ENCODE results near the gene STH. TPM values are rescaled to one million over a fixed set of nuclear protein-coding genes. Genes with fewer than 3 reads are reported as not detected.
A peak's percentile ranks its signal among the peaks of the same experiment; 100 is the strongest.
"Not testable (repeated sequence)": the region's sequence is repeated elsewhere in the genome, so short reads cannot be mapped to it uniquely, and the experiment has no call there.

The STH gene
- total RNA-seq, 2 experiments from 2014 or later = not detected

DNA sequence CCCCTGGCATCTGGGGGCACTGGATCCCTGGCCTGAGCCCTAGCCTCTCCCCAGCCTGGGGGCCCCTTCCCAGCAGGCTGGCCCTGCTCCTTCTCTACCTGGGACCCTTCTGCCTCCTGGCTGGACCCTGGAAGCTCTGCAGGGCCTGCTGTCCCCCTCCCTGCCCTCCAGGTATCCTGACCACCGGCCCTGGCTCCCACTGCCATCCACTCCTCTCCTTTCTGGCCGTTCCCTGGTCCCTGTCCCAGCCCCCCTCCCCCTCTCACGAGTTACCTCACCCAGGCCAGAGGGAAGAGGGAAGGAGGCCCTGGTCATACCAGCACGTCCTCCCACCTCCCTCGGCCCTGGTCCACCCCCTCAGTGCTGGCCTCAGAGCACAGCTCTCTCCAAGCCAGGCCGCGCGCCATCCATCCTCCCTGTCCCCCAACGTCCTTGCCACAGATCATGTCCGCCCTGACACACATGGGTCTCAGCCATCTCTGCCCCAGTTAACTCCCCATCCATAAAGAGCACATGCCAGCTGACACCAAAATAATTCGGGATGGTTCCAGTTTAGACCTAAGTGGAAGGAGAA lies 13.5 kb downstream of the STH start:
- Mint-ChIP-seq H3K36me3 (ENCODE audit: low read depth) (no peaks in the 10 kb centered on the region), H3K27ac (no peak overlapping the region), H3K4me1 (ENCODE audit: low read depth) (no peaks in the 10 kb centered on the region), H3K9me3 (ENCODE audit: insufficient read depth) (no peaks in the 10 kb centered on the region), H3K4me3 (no peak overlapping the region), H3K27me3 (ENCODE audit: low read depth) (peaks cover 2% of the 10 kb centered on the region)
- CTCF ChIA-PET = interaction anchor here (1.7 kb wide), 1 partner anchor 10 kb away, joined by 10 read pairs; no protein-coding TSS in a partner anchor
- ATAC-seq (no peak), DNase-seq (no peak)
- POLR2A ChIA-PET = no interaction called here

DNA sequence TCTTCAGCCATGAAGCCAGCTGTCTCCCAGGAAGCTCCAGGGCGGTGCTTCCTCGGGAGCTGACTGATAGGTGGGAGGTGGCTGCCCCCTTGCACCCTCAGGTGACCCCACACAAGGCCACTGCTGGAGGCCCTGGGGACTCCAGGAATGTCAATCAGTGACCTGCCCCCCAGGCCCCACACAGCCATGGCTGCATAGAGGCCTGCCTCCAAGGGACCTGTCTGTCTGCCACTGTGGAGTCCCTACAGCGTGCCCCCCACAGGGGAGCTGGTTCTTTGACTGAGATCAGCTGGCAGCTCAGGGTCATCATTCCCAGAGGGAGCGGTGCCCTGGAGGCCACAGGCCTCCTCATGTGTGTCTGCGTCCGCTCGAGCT lies 14.1 kb downstream of the STH start:
- POLR2A ChIA-PET = no interaction called here
- DNase-seq (no peak), ATAC-seq (no peak)
- H3K4me1 Mint-ChIP-seq (ENCODE audit: low read depth) = no peaks in the 10 kb centered on the region
- H3K4me3 Mint-ChIP-seq = no peak overlapping the region
- no peak overlapping the region for H3K27ac Mint-ChIP-seq
- no peaks in the 10 kb centered on the region for H3K36me3 Mint-ChIP-seq (ENCODE audit: low read depth)
- H3K9me3 Mint-ChIP-seq (ENCODE audit: insufficient read depth) = no peaks in the 10 kb centered on the region
- H3K27me3 Mint-ChIP-seq (ENCODE audit: low read depth) = no peaks in the 10 kb centered on the region
- CTCF ChIA-PET = interaction anchor here (1.7 kb wide), 1 partner anchor 10 kb away, joined by 10 read pairs; no protein-coding TSS in a partner anchor

DNA sequence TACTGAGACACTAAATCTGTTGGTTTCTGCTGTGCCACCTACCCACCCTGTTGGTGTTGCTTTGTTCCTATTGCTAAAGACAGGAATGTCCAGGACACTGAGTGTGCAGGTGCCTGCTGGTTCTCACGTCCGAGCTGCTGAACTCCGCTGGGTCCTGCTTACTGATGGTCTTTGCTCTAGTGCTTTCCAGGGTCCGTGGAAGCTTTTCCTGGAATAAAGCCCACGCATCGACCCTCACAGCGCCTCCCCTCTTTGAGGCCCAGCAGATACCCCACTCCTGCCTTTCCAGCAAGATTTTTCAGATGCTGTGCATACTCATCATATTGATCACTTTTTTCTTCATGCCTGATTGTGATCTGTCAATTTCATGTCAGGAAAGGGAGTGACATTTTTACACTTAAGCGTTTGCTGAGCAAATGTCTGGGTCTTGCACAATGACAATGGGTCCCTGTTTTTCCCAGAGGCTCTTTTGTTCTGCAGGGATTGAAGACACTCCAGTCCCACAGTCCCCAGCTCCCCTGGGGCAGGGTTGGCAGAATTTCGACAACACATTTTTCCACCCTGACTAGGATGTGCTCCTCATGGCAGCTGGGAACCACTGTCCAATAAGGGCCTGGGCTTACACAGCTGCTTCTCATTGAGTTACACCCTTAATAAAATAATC lies 14.6 kb downstream of the STH start:
- POLR2A ChIA-PET = no interaction called here
- H3K27ac Mint-ChIP-seq = no peak overlapping the region

DNA sequence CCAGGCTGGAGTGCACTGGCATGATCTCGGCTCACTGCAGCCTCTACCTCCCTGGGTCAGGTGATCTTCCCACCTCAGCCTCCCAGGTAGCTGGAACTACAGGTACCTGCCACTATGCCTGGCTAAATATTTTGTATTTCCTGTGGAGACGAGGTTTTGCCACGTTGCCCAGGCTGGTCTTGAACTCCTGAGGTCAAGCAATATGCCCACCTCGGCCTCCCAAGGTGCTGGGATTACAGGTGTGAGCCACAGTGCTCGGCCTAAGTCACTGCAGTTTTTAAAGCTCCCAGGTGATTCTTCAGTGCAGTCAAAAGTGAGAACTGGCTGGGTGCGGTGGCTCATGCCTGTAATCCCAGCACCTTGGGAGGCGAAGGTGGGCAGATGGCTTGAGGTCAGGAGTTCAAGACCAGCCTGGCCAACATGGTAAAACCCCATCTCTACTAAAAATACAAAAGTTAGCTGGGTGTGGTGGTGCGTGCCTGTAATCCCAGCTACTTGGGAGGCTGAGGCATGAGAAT lies 20.4 kb downstream of the STH start:
- not testable (repeated sequence) for ATAC-seq

More for the DNA sequence above, 14.6 kb downstream of the STH start:
- CTCF ChIA-PET = interaction anchor here (1.7 kb wide), 1 partner anchor 11 kb away, joined by 10 read pairs; no protein-coding TSS in a partner anchor
- DNase-seq = no peak
- no peak for ATAC-seq
- Mint-ChIP-seq H3K4me1 (ENCODE audit: low read depth) (no peaks in the 10 kb centered on the region), H3K4me3 (no peak overlapping the region), H3K9me3 (ENCODE audit: insufficient read depth) (no peaks in the 10 kb centered on the region), H3K27me3 (ENCODE audit: low read depth) (no peaks in the 10 kb centered on the region), H3K36me3 (ENCODE audit: low read depth) (no peaks in the 10 kb centered on the region)

DNA sequence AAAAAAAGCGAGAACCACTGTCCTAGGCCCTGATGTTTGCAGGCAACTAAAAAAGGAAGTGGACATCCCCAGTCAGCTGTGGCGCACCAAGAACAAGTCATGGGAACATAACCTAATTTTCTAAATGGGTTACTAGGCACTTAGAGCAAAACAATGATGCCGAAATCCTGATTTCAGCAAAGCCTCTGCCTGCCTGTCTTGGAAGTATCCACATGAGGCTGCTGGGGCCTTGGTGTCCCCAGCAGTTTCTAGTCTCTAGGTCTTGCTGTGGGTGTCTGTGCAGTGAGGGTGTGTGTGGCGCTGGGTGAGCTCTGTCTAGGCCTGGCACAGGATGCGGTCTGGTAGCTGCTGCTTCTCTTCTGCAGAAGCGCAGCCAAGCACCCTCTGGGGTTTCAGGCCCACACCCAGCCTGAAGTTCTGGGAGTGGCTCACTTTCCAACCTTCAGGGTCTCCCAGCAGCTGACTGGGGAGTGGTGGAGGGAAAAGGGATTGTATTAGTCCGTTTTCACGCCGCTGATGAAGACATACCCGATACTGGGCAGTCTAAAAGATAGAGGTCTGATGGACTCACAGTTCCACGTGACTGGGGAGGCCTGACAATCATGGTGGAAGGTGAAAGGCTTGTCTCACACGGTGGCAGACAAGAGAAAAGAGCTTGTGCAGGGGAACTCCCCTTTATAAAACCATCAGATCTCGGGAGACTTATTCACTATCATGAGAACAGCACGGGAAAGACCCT lies 21.1 kb downstream of the STH start:
- Mint-ChIP-seq H3K4me1 (ENCODE audit: low read depth) (peaks cover 12% of the 10 kb centered on the region), H3K36me3 (ENCODE audit: low read depth) (peaks cover 17% of the 10 kb centered on the region), H3K27me3 (ENCODE audit: low read depth) (no peaks in the 10 kb centered on the region), H3K9me3 (ENCODE audit: insufficient read depth) (no peaks in the 10 kb centered on the region), H3K27ac (peak overlapping the region; percentile 87), H3K4me3 (no peak overlapping the region)
- ChIA-PET POLR2A (interaction anchor here (1.1 kb wide), 1 partner anchor 173 kb away, joined by 3 read pairs; the partner anchor contains the start of gene KANSL1), CTCF (interaction anchor here (0.7 to 2.7 kb wide), 2 partner anchors 17 to 23 kb away, joined by 3 to 15 read pairs; no protein-coding TSS in a partner anchor)
- DNase-seq (peak; percentile 70), ATAC-seq (peak; percentile 94)

More for the DNA sequence above, 20.4 kb downstream of the STH start:
- H3K4me3 Mint-ChIP-seq; H3K27me3 Mint-ChIP-seq (ENCODE audit: low read depth); DNase-seq; POLR2A ChIA-PET; H3K9me3 Mint-ChIP-seq (ENCODE audit: insufficient read depth): not testable (repeated sequence)
- H3K27ac Mint-ChIP-seq = peak overlapping the region; percentile 87
- CTCF ChIA-PET = interaction anchor here (0.7 to 2.7 kb wide), 2 partner anchors 16 to 24 kb away, joined by 3 to 15 read pairs; no protein-coding TSS in a partner anchor
- H3K36me3 Mint-ChIP-seq (ENCODE audit: low read depth) = peaks cover 17% of the 10 kb centered on the region
- H3K4me1 Mint-ChIP-seq (ENCODE audit: low read depth) = peaks cover 12% of the 10 kb centered on the region

DNA sequence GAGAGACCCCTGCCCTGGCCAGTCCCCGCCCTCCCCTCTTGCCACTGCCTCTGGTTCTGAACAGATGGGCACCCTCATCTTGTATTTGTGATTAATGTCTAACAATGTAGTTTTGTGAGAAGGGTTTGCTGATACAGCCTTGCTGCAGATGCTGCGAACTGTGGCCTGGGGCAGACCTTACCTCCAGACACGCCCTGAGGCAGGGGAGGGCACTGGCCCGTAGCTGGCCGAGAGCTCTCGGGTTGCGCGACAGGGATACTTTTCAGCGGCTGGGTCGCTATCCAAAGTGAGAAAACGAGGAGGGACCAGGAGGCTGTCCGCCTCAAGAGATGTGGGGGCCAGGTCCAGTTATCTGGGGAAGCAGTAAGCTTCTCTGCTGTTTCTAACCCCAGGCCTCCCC lies 21.9 kb downstream of the STH start:
- Mint-ChIP-seq H3K4me1 (ENCODE audit: low read depth) (peaks cover 12% of the 10 kb centered on the region), H3K36me3 (ENCODE audit: low read depth) (peaks cover 17% of the 10 kb centered on the region), H3K9me3 (ENCODE audit: insufficient read depth) (no peaks in the 10 kb centered on the region), H3K27me3 (ENCODE audit: low read depth) (no peaks in the 10 kb centered on the region), H3K4me3 (no peak overlapping the region), H3K27ac (peak overlapping the region; percentile 87)
- ChIA-PET CTCF (interaction anchor here (2.7 kb wide), 1 partner anchor 18 kb away, joined by 15 read pairs; no protein-coding TSS in a partner anchor), POLR2A (interaction anchor here (1.1 kb wide), 1 partner anchor 172 kb away, joined by 3 read pairs; the partner anchor contains the start of gene KANSL1)
- ATAC-seq (no peak), DNase-seq (no peak)

DNA sequence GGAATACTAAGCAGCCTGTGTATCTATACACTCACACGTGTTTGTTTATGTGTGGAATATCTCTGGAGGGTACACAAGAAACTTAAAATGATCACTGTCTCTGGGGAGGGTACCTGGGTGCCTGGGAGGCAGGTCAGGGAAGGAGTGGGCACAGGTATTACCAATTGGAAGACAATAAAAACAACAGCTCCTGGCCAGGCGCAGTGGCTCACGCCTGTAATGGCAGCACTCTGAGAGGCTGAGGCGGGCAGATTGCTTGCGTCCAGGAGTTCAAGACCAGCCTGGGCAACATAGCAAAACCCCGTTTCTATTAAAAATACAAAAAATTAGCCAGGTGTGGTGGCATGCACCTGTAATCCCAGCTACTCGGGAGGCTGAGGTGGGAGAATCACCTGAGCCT lies 24.3 kb downstream of the STH start:
- Mint-ChIP-seq H3K36me3 (ENCODE audit: low read depth) (peaks cover 17% of the 10 kb centered on the region), H3K4me1 (ENCODE audit: low read depth) (peaks cover 12% of the 10 kb centered on the region)
- POLR2A ChIA-PET; H3K27me3 Mint-ChIP-seq (ENCODE audit: low read depth); DNase-seq; H3K9me3 Mint-ChIP-seq (ENCODE audit: insufficient read depth); ATAC-seq; H3K27ac Mint-ChIP-seq; H3K4me3 Mint-ChIP-seq; CTCF ChIA-PET: not testable (repeated sequence)

DNA sequence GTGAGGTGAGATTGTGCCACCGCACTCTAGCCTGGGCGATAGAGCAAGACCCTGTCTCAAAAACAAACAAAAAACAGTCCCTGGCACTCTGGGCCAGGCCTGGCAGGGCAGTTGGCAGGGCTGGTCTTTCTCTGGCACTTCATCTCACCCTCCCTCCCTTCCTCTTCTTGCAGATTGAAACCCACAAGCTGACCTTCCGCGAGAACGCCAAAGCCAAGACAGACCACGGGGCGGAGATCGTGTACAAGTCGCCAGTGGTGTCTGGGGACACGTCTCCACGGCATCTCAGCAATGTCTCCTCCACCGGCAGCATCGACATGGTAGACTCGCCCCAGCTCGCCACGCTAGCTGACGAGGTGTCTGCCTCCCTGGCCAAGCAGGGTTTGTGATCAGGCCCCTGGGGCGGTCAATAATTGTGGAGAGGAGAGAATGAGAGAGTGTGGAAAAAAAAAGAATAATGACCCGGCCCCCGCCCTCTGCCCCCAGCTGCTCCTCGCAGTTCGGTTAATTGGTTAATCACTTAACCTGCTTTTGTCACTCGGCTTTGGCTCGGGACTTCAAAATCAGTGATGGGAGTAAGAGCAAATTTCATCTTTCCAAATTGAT lies 24.8 kb downstream of the STH start:
- Mint-ChIP-seq H3K27ac (no peak overlapping the region), H3K4me3 (no peak overlapping the region), H3K36me3 (ENCODE audit: low read depth) (peaks cover 21% of the 10 kb centered on the region), H3K4me1 (ENCODE audit: low read depth) (peaks cover 12% of the 10 kb centered on the region), H3K9me3 (ENCODE audit: insufficient read depth) (no peaks in the 10 kb centered on the region), H3K27me3 (ENCODE audit: low read depth) (no peaks in the 10 kb centered on the region)
- DNase-seq (no peak), ATAC-seq (no peak)
- CTCF ChIA-PET = no interaction called here
- POLR2A ChIA-PET = no interaction called here

DNA sequence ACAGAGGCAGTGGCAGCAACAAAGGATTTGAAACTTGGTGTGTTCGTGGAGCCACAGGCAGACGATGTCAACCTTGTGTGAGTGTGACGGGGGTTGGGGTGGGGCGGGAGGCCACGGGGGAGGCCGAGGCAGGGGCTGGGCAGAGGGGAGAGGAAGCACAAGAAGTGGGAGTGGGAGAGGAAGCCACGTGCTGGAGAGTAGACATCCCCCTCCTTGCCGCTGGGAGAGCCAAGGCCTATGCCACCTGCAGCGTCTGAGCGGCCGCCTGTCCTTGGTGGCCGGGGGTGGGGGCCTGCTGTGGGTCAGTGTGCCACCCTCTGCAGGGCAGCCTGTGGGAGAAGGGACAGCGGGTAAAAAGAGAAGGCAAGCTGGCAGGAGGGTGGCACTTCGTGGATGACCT lies 25.5 kb downstream of the STH start:
- CTCF ChIA-PET = no interaction called here
- Mint-ChIP-seq H3K27ac (no peak overlapping the region), H3K4me3 (no peak overlapping the region), H3K27me3 (ENCODE audit: low read depth) (no peaks in the 10 kb centered on the region), H3K36me3 (ENCODE audit: low read depth) (peaks cover 27% of the 10 kb centered on the region), H3K4me1 (ENCODE audit: low read depth) (peaks cover 17% of the 10 kb centered on the region), H3K9me3 (ENCODE audit: insufficient read depth) (no peaks in the 10 kb centered on the region)
- POLR2A ChIA-PET = no interaction called here
- DNase-seq (no peak), ATAC-seq (no peak)

DNA sequence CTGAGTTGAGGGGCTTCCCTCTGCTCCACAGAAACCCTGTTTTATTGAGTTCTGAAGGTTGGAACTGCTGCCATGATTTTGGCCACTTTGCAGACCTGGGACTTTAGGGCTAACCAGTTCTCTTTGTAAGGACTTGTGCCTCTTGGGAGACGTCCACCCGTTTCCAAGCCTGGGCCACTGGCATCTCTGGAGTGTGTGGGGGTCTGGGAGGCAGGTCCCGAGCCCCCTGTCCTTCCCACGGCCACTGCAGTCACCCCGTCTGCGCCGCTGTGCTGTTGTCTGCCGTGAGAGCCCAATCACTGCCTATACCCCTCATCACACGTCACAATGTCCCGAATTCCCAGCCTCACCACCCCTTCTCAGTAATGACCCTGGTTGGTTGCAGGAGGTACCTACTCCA lies 26.0 kb downstream of the STH start:
- H3K9me3 Mint-ChIP-seq (ENCODE audit: insufficient read depth) = no peaks in the 10 kb centered on the region
- H3K4me3 Mint-ChIP-seq = no peak overlapping the region
- H3K27me3 Mint-ChIP-seq (ENCODE audit: low read depth) = no peaks in the 10 kb centered on the region
- peaks cover 15% of the 10 kb centered on the region for H3K4me1 Mint-ChIP-seq (ENCODE audit: low read depth)
- peak overlapping the region; percentile 2 for H3K27ac Mint-ChIP-seq
- DNase-seq = no peak
- ChIA-PET POLR2A (no interaction called here), CTCF (no interaction called here)
- ATAC-seq = no peak
- peaks cover 28% of the 10 kb centered on the region for H3K36me3 Mint-ChIP-seq (ENCODE audit: low read depth)

DNA sequence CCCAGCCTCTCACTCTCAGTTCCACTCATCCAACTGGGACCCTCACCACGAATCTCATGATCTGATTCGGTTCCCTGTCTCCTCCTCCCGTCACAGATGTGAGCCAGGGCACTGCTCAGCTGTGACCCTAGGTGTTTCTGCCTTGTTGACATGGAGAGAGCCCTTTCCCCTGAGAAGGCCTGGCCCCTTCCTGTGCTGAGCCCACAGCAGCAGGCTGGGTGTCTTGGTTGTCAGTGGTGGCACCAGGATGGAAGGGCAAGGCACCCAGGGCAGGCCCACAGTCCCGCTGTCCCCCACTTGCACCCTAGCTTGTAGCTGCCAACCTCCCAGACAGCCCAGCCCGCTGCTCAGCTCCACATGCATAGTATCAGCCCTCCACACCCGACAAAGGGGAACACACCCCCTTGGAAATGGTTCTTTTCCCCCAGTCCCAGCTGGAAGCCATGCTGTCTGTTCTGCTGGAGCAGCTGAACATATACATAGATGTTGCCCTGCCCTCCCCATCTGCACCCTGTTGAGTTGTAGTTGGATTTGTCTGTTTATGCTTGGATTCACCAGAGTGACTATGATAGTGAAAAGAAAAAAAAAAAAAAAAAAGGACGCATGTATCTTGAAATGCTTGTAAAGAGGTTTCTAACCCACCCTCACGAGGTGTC lies 26.6 kb downstream of the STH start:
- DNase-seq (no peak), ATAC-seq (no peak)
- Mint-ChIP-seq H3K9me3 (ENCODE audit: insufficient read depth) (no peaks in the 10 kb centered on the region), H3K36me3 (ENCODE audit: low read depth) (peaks cover 33% of the 10 kb centered on the region), H3K4me3 (no peak overlapping the region), H3K4me1 (ENCODE audit: low read depth) (peaks cover 9% of the 10 kb centered on the region), H3K27ac (peak overlapping the region; percentile 2), H3K27me3 (ENCODE audit: low read depth) (no peaks in the 10 kb centered on the region)
- CTCF ChIA-PET = interaction anchor here (1.2 kb wide), 1 partner anchor 23 kb away, joined by 3 read pairs; no protein-coding TSS in a partner anchor
- POLR2A ChIA-PET = no interaction called here
